ENCODE data around the gene PYGL. TPM values are rescaled to one million over a fixed set of nuclear protein-coding genes. Genes with fewer than 3 reads are reported as not detected.

PYGL gene
- total RNA-seq, 1 donor from 2014 or later, result 71.1 TPM

DNA sequence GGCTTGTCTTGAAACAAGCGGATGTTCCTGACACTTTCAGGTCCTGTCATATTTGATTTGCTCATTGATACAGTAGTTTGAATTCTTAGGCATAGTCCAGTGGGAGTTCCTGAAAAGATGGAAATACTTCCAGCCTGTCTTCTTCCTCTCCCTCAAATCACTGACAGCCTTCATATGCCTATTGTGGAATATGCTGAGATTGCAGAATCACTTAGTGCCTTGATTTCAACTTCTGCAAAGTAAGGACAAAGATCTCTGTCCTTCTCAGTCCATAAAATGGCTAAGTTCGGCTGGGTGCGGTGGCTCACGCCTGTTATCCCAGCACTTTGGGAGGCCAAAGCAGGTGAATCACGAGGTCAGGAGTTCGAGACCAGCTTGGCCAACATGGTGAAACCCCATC, 6.7 kb upstream of the PYGL start:
- no peak overlapping the region for H3K4me3 ChIP-seq (ENCODE audit: low read depth, low read length)
- TF ChIP-seq, protein P1, sequence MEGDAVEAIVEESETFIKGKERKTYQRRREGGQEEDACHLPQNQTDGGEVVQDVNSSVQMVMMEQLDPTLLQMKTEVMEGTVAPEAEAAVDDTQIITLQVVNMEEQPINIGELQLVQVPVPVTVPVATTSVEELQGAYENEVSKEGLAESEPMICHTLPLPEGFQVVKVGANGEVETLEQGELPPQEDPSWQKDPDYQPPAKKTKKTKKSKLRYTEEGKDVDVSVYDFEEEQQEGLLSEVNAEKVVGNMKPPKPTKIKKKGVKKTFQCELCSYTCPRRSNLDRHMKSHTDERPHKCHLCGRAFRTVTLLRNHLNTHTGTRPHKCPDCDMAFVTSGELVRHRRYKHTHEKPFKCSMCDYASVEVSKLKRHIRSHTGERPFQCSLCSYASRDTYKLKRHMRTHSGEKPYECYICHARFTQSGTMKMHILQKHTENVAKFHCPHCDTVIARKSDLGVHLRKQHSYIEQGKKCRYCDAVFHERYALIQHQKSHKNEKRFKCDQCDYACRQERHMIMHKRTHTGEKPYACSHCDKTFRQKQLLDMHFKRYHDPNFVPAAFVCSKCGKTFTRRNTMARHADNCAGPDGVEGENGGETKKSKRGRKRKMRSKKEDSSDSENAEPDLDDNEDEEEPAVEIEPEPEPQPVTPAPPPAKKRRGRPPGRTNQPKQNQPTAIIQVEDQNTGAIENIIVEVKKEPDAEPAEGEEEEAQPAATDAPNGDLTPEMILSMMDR (IDR thresholded peaks at IDR 0.05; ENCODE audit: insufficient read depth, low read length, severe bottlenecking), result no peak
- no peaks in the 10 kb centered on the region for H3K36me3 ChIP-seq (ENCODE audit: control insufficient read depth, insufficient read depth, low read length)
- no peak for FAIRE-seq
- DNase-seq (ENCODE audit: low read depth), result no peak
- H3K27me3 ChIP-seq (ENCODE audit: control insufficient read depth, insufficient read depth, low read length), result no peaks in the 10 kb centered on the region

DNA sequence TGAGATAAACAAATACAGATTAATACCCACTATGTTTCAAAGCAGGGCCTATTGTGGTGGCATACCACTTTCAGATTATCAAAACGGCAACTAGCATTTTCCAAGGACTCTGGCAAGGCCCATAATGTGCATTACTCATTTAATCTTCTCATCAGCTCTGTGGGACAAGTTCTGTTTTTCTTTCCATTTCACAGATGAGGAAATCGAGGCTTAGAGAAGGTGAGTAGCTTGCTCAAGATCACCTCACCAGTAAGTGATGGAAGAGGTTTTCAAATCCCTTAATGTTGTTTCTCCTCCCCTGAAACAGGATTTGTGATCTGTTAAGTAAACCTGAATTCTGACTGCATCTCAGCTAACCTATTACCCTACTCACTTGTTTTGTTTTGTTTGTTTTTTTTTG, 3.9 kb upstream of the PYGL start:
- no peaks in the 10 kb centered on the region for H3K36me3 ChIP-seq (ENCODE audit: control insufficient read depth, insufficient read depth, low read length)
- TF ChIP-seq, protein P1 (IDR thresholded peaks at IDR 0.05; ENCODE audit: insufficient read depth, low read length, severe bottlenecking), result no peak
- H3K4me3 ChIP-seq (ENCODE audit: low read depth, low read length), result no peak overlapping the region
- no peak for DNase-seq (ENCODE audit: low read depth)
- no peaks in the 10 kb centered on the region for H3K27me3 ChIP-seq (ENCODE audit: control insufficient read depth, insufficient read depth, low read length)
- FAIRE-seq, result no peak

DNA sequence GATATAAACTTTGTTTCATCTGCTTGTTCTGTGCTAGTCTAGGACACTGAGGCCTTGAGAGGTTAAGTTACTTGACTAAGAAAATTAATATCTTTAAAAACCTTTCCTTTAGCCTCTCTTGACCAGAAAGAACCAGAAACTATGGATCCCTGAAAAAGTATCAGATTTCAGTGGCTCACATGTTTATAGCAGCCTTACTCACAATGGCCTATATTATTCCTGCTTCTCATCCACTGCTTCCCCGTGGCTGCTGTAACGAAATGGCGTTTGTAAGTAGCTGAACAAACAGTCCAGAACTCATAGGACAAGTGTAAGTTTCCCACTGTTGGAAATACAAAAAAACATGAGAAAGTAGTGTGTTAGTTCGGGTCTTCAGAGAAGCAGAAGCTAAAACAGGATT, 3.2 kb upstream of the PYGL start:
- TF ChIP-seq, protein P1 (IDR thresholded peaks at IDR 0.05; ENCODE audit: insufficient read depth, low read length, severe bottlenecking), result no peak
- no peaks in the 10 kb centered on the region for H3K27me3 ChIP-seq (ENCODE audit: control insufficient read depth, insufficient read depth, low read length)
- H3K36me3 ChIP-seq (ENCODE audit: control insufficient read depth, insufficient read depth, low read length), result no peaks in the 10 kb centered on the region
- DNase-seq (ENCODE audit: low read depth) (peak; percentile 35), FAIRE-seq (no peak)
- H3K4me3 ChIP-seq (ENCODE audit: low read depth, low read length), result no peak overlapping the region

DNA sequence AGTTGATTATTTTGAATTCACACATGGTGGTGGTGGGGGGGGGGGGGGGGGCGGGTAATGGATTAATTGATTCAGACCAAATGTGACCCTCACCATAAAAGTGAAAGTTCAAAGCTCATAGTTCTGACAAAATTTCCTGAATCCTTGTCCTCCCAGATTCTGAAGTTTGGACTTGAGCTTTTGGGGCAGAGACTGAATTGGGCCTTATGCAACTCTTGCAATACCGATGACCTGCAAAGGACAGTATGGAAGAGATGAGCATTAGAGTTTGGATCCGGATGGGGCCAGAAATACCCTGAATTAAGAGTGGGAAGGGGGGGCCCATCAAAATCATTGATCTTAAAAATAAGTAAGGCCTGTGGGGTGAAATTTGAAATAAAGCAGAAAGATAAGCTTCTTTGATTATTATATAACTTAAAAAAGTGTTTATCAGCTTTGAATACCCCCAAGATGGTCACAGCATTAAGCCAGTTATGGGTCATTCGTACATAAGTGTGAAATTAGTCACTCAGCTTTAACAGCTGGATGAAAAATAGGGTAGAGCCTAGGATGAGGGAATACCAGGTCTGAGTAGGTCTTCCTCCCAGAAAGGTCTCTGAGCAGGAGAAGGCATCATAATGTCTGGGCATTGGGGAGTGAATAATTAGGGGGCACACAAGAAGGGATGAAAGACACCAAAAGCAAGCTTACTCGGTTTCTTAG, 2.1 kb upstream of the PYGL start:
- Histone ChIP-seq H3K36me3 (ENCODE audit: control insufficient read depth, insufficient read depth, low read length) (peaks cover 2% of the 10 kb centered on the region), H3K4me3 (ENCODE audit: low read depth, low read length) (no peak overlapping the region), H3K27me3 (ENCODE audit: control insufficient read depth, insufficient read depth, low read length) (no peaks in the 10 kb centered on the region)
- DNase-seq (ENCODE audit: low read depth) (no peak), FAIRE-seq (no peak)
- TF ChIP-seq, protein P1 (IDR thresholded peaks at IDR 0.05; ENCODE audit: insufficient read depth, low read length, severe bottlenecking), result no peak

DNA sequence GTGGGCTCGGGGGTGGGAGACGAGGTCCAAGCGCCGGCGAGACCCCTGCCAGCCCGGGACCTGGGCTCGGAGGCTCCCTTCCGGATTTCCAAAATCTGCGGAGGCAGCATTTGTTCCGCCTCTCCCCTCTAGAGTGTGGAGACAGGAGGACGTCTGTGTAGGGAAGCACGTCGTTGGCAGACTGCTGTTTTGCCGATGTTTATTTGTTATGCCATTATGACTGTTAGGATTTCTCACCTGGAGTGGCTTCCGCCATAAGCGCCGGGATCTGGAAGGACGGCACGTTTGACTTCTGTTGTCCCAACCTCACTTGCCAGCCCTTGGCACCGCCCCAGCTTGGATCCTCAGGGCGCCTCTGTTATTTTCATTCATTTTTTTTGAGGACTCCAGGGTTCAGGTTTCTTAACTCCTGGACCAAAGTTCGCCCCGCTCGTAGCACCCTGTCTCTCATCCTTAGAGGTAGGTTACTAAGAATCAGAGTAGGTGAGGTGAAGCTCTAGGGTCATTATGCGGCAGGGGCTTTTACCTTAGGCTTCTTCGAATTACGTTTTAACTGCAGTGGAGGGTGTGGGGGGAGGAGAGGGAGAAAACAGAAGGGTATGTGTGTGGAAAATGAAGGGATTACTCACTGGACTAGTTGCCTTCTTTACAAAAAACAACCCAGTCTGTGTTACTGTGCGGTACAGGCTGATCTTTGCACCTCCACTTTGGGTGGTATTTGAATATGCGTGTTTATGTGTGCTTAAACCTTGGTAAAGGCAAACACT, 547 bp upstream of the PYGL start:
- Histone ChIP-seq H3K36me3 (ENCODE audit: control insufficient read depth, insufficient read depth, low read length) (peaks cover 4% of the 10 kb centered on the region), H3K4me3 (ENCODE audit: low read depth, low read length) (peak overlapping the region; percentile 98), H3K27me3 (ENCODE audit: control insufficient read depth, insufficient read depth, low read length) (no peaks in the 10 kb centered on the region)
- peak; percentile 80 for DNase-seq (ENCODE audit: low read depth)
- TF ChIP-seq, protein P1 (IDR thresholded peaks at IDR 0.05; ENCODE audit: insufficient read depth, low read length, severe bottlenecking), result no peak
- no peak for FAIRE-seq

All from bronchial epithelial cell (primary cell).